Daoy (cell line): ENCODE measurements around the gene CHRDL2. TPM values are rescaled to one million over a fixed set of nuclear protein-coding genes. Genes with fewer than 3 reads are reported as not detected.
A peak's percentile ranks its signal among the peaks of the same experiment; 100 is the strongest.

Experiments used
- DNase-seq: peaks from one replicate; pipeline ENCODE4 v3.0.0-alpha.2; 2015; ENCODE audit warnings: low read depth
- total RNA-seq: library from RNA; depleted of rRNA; stranded (reverse); fragments of >200 nt; shearing (Covaris generic); gene quantifications from 2 replicates; pipeline ENCODE4 v1.2.3, GENCODE V29; 2014

Gene CHRDL2
- total RNA-seq, 1 experiment from 2014 or later: not detected

- DNase-seq: no peak
Observed at GRCh38 chr11:74710281-74710938, 20.8 kb downstream of the CHRDL2 start.

GRCh38 chr11:74709175-74709574 lies 22.1 kb downstream of the CHRDL2 start:
- no peak for DNase-seq

GRCh38 chr11:74707602-74708510 lies 23.4 kb downstream of the CHRDL2 start:
- DNase-seq: no peak

- no peak for DNase-seq
Observed at GRCh38 chr11:74707182-74707581, 24.0 kb downstream of the CHRDL2 start.

GRCh38 chr11:74703211-74703610 lies 28.0 kb downstream of the CHRDL2 start:
- DNase-seq: no peak

- peak; percentile 69 for DNase-seq
Observed at GRCh38 chr11:74702383-74703007, 28.7 kb downstream of the CHRDL2 start.

- no peak for DNase-seq
Observed at GRCh38 chr11:74701351-74701750, 29.9 kb downstream of the CHRDL2 start.

GRCh38 chr11:74699615-74700396 lies 31.4 kb downstream of the CHRDL2 start:
- peak; percentile 21 for DNase-seq

GRCh38 chr11:74697722-74698121 lies 33.5 kb downstream of the CHRDL2 start:
- DNase-seq: no peak

- DNase-seq: peak; percentile 64
Observed at GRCh38 chr11:74696939-74697675, 34.1 kb downstream of the CHRDL2 start.

GRCh38 chr11:74696500-74696899 lies 34.7 kb downstream of the CHRDL2 start:
- no peak for DNase-seq

GRCh38 chr11:74695705-74696280 lies 35.4 kb downstream of the CHRDL2 start:
- no peak for DNase-seq

- no peak for DNase-seq
Observed at GRCh38 chr11:74694136-74694930, 36.9 kb downstream of the CHRDL2 start.

GRCh38 chr11:74693531-74693930 lies 37.7 kb downstream of the CHRDL2 start:
- DNase-seq: no peak

- no peak for DNase-seq
Observed at GRCh38 chr11:74691755-74692154, 39.5 kb downstream of the CHRDL2 start.

GRCh38 chr11:74689666-74690065 lies 41.6 kb downstream of the CHRDL2 start:
- DNase-seq: no peak

- no peak for DNase-seq
Observed at GRCh38 chr11:74687237-74688023, 43.8 kb downstream of the CHRDL2 start.

- DNase-seq: peak; percentile 57
Observed at GRCh38 chr11:74686792-74687191, 44.4 kb downstream of the CHRDL2 start.

- DNase-seq: no peak
Observed at GRCh38 chr11:74685905-74686304, 45.3 kb downstream of the CHRDL2 start.
